ENCODE data around the gene CLP1.
"Not testable (repeated sequence)": the region's sequence is repeated elsewhere in the genome, so short reads cannot be mapped to it uniquely, and the experiment has no call there.

CLP1 gene

DNA sequence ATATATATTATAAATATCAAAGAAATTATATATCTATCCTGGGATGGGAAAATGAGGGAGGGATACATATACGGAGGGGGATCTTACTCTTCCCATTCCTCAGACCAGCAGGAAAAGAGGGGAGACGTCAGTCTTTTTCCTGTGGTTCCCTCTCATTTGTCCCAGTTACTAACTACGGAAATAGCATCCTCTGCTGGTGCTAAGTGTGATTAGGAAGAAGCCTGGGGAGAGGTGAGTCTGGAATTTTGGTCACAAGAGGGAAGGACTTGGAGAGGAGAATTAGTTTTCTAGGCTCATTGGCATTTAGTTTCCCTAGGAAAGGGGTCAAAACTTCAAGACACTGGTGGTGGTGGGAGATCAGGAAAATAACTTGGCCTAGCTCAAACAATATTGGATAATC is 42.9 kb downstream of the CLP1 start:
- DNase-seq (ENCODE audit: low read depth in 1 of 2, low spot score in 1 of 2) = no peak
- Histone ChIP-seq H3K4me3 (replicated peaks; ENCODE audit: insufficient read depth, low read length) (no peak overlapping the region), H3K27ac (replicated peaks) (no peak overlapping the region), H3K27me3 (ENCODE audit: insufficient read depth, poor library complexity, severe bottlenecking) (no peaks in the 10 kb centered on the region)
- TF ChIP-seq, protein P1, sequence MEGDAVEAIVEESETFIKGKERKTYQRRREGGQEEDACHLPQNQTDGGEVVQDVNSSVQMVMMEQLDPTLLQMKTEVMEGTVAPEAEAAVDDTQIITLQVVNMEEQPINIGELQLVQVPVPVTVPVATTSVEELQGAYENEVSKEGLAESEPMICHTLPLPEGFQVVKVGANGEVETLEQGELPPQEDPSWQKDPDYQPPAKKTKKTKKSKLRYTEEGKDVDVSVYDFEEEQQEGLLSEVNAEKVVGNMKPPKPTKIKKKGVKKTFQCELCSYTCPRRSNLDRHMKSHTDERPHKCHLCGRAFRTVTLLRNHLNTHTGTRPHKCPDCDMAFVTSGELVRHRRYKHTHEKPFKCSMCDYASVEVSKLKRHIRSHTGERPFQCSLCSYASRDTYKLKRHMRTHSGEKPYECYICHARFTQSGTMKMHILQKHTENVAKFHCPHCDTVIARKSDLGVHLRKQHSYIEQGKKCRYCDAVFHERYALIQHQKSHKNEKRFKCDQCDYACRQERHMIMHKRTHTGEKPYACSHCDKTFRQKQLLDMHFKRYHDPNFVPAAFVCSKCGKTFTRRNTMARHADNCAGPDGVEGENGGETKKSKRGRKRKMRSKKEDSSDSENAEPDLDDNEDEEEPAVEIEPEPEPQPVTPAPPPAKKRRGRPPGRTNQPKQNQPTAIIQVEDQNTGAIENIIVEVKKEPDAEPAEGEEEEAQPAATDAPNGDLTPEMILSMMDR (IDR thresholded peaks at IDR 0.05; ENCODE audit: insufficient read depth, low read length) = no peak
- TF ChIP-seq, protein P2, sequence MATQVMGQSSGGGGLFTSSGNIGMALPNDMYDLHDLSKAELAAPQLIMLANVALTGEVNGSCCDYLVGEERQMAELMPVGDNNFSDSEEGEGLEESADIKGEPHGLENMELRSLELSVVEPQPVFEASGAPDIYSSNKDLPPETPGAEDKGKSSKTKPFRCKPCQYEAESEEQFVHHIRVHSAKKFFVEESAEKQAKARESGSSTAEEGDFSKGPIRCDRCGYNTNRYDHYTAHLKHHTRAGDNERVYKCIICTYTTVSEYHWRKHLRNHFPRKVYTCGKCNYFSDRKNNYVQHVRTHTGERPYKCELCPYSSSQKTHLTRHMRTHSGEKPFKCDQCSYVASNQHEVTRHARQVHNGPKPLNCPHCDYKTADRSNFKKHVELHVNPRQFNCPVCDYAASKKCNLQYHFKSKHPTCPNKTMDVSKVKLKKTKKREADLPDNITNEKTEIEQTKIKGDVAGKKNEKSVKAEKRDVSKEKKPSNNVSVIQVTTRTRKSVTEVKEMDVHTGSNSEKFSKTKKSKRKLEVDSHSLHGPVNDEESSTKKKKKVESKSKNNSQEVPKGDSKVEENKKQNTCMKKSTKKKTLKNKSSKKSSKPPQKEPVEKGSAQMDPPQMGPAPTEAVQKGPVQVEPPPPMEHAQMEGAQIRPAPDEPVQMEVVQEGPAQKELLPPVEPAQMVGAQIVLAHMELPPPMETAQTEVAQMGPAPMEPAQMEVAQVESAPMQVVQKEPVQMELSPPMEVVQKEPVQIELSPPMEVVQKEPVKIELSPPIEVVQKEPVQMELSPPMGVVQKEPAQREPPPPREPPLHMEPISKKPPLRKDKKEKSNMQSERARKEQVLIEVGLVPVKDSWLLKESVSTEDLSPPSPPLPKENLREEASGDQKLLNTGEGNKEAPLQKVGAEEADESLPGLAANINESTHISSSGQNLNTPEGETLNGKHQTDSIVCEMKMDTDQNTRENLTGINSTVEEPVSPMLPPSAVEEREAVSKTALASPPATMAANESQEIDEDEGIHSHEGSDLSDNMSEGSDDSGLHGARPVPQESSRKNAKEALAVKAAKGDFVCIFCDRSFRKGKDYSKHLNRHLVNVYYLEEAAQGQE (IDR thresholded peaks at IDR 0.05; ENCODE audit: insufficient replicate concordance, low read depth) = no peak
- TF ChIP-seq POLR2AphosphoS5 (IDR thresholded peaks at IDR 0.05; ENCODE audit: low read depth) (no peak), GABPA (IDR thresholded peaks at IDR 0.05; ENCODE audit: low read depth) (no peak)

DNA sequence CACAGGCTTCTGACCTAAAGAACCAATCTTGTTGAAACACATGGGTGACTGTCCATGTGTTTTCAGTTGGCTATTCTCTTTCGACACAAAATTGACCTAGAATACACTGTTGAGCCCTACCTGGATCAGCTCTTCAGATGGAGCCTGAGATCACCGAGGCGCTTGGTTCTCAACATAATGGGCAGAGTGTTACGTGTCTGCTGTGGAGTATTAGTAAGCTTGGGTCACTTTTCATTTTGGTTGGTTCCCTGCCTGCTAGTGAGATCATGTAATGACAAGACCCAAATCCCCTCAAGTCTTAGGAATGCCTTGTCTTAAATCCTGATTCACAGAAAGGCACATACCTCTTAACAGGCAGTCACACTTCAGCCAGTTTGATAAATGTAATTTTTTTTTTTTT is 45.8 kb downstream of the CLP1 start:
- H3K4me3 ChIP-seq (replicated peaks; ENCODE audit: insufficient read depth, low read length) = no peak overlapping the region
- H3K27me3 ChIP-seq (ENCODE audit: insufficient read depth, poor library complexity, severe bottlenecking) = no peaks in the 10 kb centered on the region
- TF ChIP-seq SPI1 (IDR thresholded peaks at IDR 0.05; ENCODE audit: borderline replicate concordance, low read depth) (no peak), GABPA (IDR thresholded peaks at IDR 0.05; ENCODE audit: low read depth) (no peak), POLR2AphosphoS5 (IDR thresholded peaks at IDR 0.05; ENCODE audit: low read depth) (no peak)
- TF ChIP-seq, protein P1 (IDR thresholded peaks at IDR 0.05; ENCODE audit: insufficient read depth, low read length) = no peak
- TF ChIP-seq, protein P2 (IDR thresholded peaks at IDR 0.05; ENCODE audit: insufficient replicate concordance, low read depth) = no peak
- H3K27ac ChIP-seq (replicated peaks) = no peak overlapping the region
- DNase-seq (ENCODE audit: low read depth in 1 of 2, low spot score in 1 of 2) = no peak

DNA sequence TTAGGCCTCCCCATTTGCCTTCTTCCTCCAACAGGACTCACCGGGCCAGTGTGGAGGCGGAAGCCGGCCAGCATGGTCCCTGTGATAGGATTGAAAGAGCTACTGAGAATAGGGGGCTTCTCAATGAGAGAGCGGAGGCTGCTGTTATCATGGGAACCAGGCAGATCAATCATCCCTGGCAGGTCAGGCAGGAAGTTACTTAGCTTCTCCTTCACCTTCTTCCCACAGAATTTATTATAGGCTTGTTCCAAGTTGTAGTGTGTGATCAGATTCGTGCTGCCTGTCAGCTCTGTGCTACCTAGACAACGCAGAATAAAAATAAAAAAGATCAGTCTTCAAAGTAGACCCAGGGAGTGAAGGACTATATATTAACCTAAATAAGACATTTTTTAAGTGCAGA is 47.4 kb downstream of the CLP1 start:
- no peaks in the 10 kb centered on the region for H3K27me3 ChIP-seq (ENCODE audit: insufficient read depth, poor library complexity, severe bottlenecking)
- H3K4me3 ChIP-seq (replicated peaks; ENCODE audit: insufficient read depth, low read length) = no peak overlapping the region
- H3K27ac ChIP-seq (replicated peaks) = no peak overlapping the region
- no peak for TF ChIP-seq GABPA (IDR thresholded peaks at IDR 0.05; ENCODE audit: low read depth)
- TF ChIP-seq POLR2AphosphoS5 (IDR thresholded peaks at IDR 0.05; ENCODE audit: low read depth) = no peak
- TF ChIP-seq, protein P1 (IDR thresholded peaks at IDR 0.05; ENCODE audit: insufficient read depth, low read length) = no peak
- no peak for TF ChIP-seq SPI1 (IDR thresholded peaks at IDR 0.05; ENCODE audit: borderline replicate concordance, low read depth)
- TF ChIP-seq, protein P2 (IDR thresholded peaks at IDR 0.05; ENCODE audit: insufficient replicate concordance, low read depth) = no peak
- no peak for DNase-seq (ENCODE audit: low read depth in 1 of 2, low spot score in 1 of 2)

DNA sequence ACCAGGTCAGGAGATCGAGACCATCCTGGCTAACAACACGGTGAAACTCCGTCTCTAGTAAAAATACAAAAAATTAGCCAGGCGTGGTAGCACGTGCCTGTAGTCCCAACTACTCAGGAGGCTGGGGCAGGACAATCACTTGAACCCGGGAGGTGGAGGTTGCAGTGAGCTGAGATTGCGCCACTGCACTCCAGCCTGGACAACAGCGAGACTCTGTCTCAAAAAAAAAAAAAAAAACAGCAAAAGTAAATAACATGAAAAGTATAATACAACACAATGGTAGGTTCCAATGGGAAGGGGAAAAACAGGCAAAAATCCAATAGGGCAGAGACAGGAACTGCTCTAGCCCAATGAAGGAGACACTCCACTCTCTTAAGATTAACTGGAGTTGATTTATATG is 47.9 kb downstream of the CLP1 start:
- H3K27me3 ChIP-seq (ENCODE audit: insufficient read depth, poor library complexity, severe bottlenecking); DNase-seq (ENCODE audit: low read depth in 1 of 2, low spot score in 1 of 2); H3K4me3 ChIP-seq (replicated peaks; ENCODE audit: insufficient read depth, low read length); H3K27ac ChIP-seq (replicated peaks): not testable (repeated sequence)
